HG03135 (cell line): ENCODE results near the gene HRC.
"Not testable (repeated sequence)": the region's sequence is repeated elsewhere in the genome, so short reads cannot be mapped to it uniquely, and the experiment has no call there.

ENCODE experiments used
- ATAC-seq: cut with Tn5 transposase; IDR thresholded peaks from one replicate; pipeline ENCODE4 v1.9.1; 2021; ENCODE audit warnings: mild to moderate bottlenecking, moderate library complexity; ENCODE audit not compliant: unreplicated experiment

The HRC gene

GRCh38 chr19:49161987-49162386 is 6.8 kb upstream of the HRC start:
- no peak for ATAC-seq

- no peak for ATAC-seq
Observed at GRCh38 chr19:49160450-49161189, 5.4 kb upstream of the HRC start.

- ATAC-seq: no peak
Observed at GRCh38 chr19:49157445-49158224, 2.4 kb upstream of the HRC start, which contains the start of gene TRPM4. Gene TRPM4 (plus strand): TSS chr19:49157792. CDS start chr19:49157867, 75 bp downstream.

- ATAC-seq: no peak
Observed at GRCh38 chr19:49155820-49156346, 687 bp upstream of the HRC start.

- no peak for ATAC-seq
Observed at GRCh38 chr19:49154279-49154678, 917 bp downstream of the HRC start.

- ATAC-seq: no peak
Observed at GRCh38 chr19:49153167-49153809, 1.9 kb downstream of the HRC start.

- ATAC-seq: no peak
Observed at GRCh38 chr19:49152119-49152550, 3.1 kb downstream of the HRC start.

GRCh38 chr19:49151267-49152118 is 3.7 kb downstream of the HRC start:
- ATAC-seq: no peak

- ATAC-seq: no peak
Observed at GRCh38 chr19:49150944-49151243, 4.3 kb downstream of the HRC start.

GRCh38 chr19:49150106-49150943 is 4.9 kb downstream of the HRC start:
- no peak for ATAC-seq

GRCh38 chr19:49149652-49150105 is 5.5 kb downstream of the HRC start:
- no peak for ATAC-seq

GRCh38 chr19:49148784-49149651 is 6.2 kb downstream of the HRC start:
- ATAC-seq: no peak

GRCh38 chr19:49148044-49148682 is 7.0 kb downstream of the HRC start:
- ATAC-seq: no peak

- ATAC-seq: not testable (repeated sequence)
Observed at GRCh38 chr19:49146408-49146770, 8.8 kb downstream of the HRC start.

GRCh38 chr19:49145573-49146407 is 9.4 kb downstream of the HRC start:
- ATAC-seq: no peak

GRCh38 chr19:49142866-49143335 is 12.3 kb downstream of the HRC start:
- no peak for ATAC-seq

GRCh38 chr19:49141352-49141751 is 13.8 kb downstream of the HRC start:
- no peak for ATAC-seq
